ENCODE results near the gene CPM. TPM values are rescaled to one million over a fixed set of nuclear protein-coding genes. Genes with fewer than 3 reads are reported as not detected.
A peak's percentile ranks its signal among the peaks of the same experiment; 100 is the strongest.
"Not testable (repeated sequence)": the region's sequence is repeated elsewhere in the genome, so short reads cannot be mapped to it uniquely, and the experiment has no call there.

CPM gene
- polyA plus RNA-seq, 12 donors, result 3.0 to 48.1 (median 4.7) TPM; not detected in 1

- no peak for DNase-seq
Observed at GRCh38 chr12:68828672-68829068, 104.3 kb downstream of the CPM start.

GRCh38 chr12:68827895-68828671, 104.9 kb downstream of the CPM start:
- DNase-seq, result no peak

GRCh38 chr12:68825569-68826217, 107.3 kb downstream of the CPM start:
- DNase-seq, result no peak

GRCh38 chr12:68824597-68825250, 108.2 kb downstream of the CPM start:
- DNase-seq, result no peak

GRCh38 chr12:68824131-68824530, 108.8 kb downstream of the CPM start:
- DNase-seq, result no peak

GRCh38 chr12:68823696-68824095, 109.3 kb downstream of the CPM start:
- no peak for DNase-seq

- no peak for DNase-seq
Observed at GRCh38 chr12:68821357-68822188, 111.4 kb downstream of the CPM start.

- not testable (repeated sequence) for DNase-seq
Observed at GRCh38 chr12:68819481-68819880, 113.5 kb downstream of the CPM start.

- DNase-seq, result no peak
Observed at GRCh38 chr12:68815928-68816800, 116.8 kb downstream of the CPM start.

GRCh38 chr12:68815232-68815927, 117.6 kb downstream of the CPM start:
- DNase-seq, result no peak

- no peak for DNase-seq
Observed at GRCh38 chr12:68814490-68815231, 118.3 kb downstream of the CPM start.

GRCh38 chr12:68813242-68813593, 119.8 kb downstream of the CPM start:
- DNase-seq, result no peak

- DNase-seq, result no peak
Observed at GRCh38 chr12:68812553-68813241, 120.3 kb downstream of the CPM start.

GRCh38 chr12:68811573-68811972, 121.4 kb downstream of the CPM start:
- DNase-seq, result not testable (repeated sequence)

- not testable (repeated sequence) for DNase-seq
Observed at GRCh38 chr12:68810027-68810389, 123.0 kb downstream of the CPM start.

GRCh38 chr12:68809190-68810026, 123.6 kb downstream of the CPM start:
- DNase-seq, result no peak

- DNase-seq, result peak; percentile 87
Observed at GRCh38 chr12:68808388-68809189, 124.4 kb downstream of the CPM start.

All from muscle of arm (tissue), 12 donors.